ENCODE results near the gene RAPSN.

RAPSN gene

GRCh38 chr11:47464483-47464882, 15.5 kb upstream of the RAPSN start:
- DNase-seq, result peak; percentile 86

- DNase-seq, result no peak
Measured at GRCh38 chr11:47461876-47462275, 12.9 kb upstream of the RAPSN start.

- no peak for DNase-seq
Measured at GRCh38 chr11:47460571-47461235, 11.8 kb upstream of the RAPSN start.

GRCh38 chr11:47454258-47454671, 5.3 kb upstream of the RAPSN start:
- peak; percentile 24 for DNase-seq

- no peak for DNase-seq
Measured at GRCh38 chr11:47453365-47453764, 4.4 kb upstream of the RAPSN start.

GRCh38 chr11:47451990-47452389, 3.1 kb upstream of the RAPSN start:
- no peak for DNase-seq

- DNase-seq, result no peak
Measured at GRCh38 chr11:47451436-47451835, 2.5 kb upstream of the RAPSN start.

- no peak for DNase-seq
Measured at GRCh38 chr11:47449541-47449940, 605 bp upstream of the RAPSN start.

GRCh38 chr11:47447906-47448305, 1.0 kb downstream of the RAPSN start:
- DNase-seq, result no peak

GRCh38 chr11:47446833-47447232, 2.1 kb downstream of the RAPSN start:
- no peak for DNase-seq

GRCh38 chr11:47445840-47446239, 3.1 kb downstream of the RAPSN start:
- DNase-seq, result no peak

- DNase-seq, result no peak
Measured at GRCh38 chr11:47443817-47444216, 5.1 kb downstream of the RAPSN start.

GRCh38 chr11:47443028-47443700, 5.8 kb downstream of the RAPSN start:
- peak; percentile 29 for DNase-seq

- DNase-seq, result no peak
Measured at GRCh38 chr11:47442514-47442913, 6.4 kb downstream of the RAPSN start.

GRCh38 chr11:47441421-47441820, 7.5 kb downstream of the RAPSN start:
- no peak for DNase-seq

GRCh38 chr11:47440054-47440476, 8.9 kb downstream of the RAPSN start:
- no peak for DNase-seq

- no peak for DNase-seq
Measured at GRCh38 chr11:47438721-47439120, 10.2 kb downstream of the RAPSN start.

GRCh38 chr11:47437746-47438418, 11.1 kb downstream of the RAPSN start:
- DNase-seq, result no peak

- DNase-seq, result no peak
Measured at GRCh38 chr11:47437218-47437745, 11.7 kb downstream of the RAPSN start.

- DNase-seq, result no peak
Measured at GRCh38 chr11:47436726-47437125, 12.2 kb downstream of the RAPSN start.

GRCh38 chr11:47435687-47436086, 13.2 kb downstream of the RAPSN start:
- no peak for DNase-seq

- DNase-seq, result no peak
Measured at GRCh38 chr11:47434011-47434786, 14.7 kb downstream of the RAPSN start.

- DNase-seq, result no peak
Measured at GRCh38 chr11:47433157-47433556, 15.8 kb downstream of the RAPSN start.

All from NCI-H1436 treated with DMSO at 0.1 percent for 48 hours (cell line).